T-helper 9 cell (primary cell): Measurements from ENCODE around the gene PLEKHG3.

Experiments
- DNase-seq: peaks from one replicate; pipeline ENCODE4 v3.0.0-alpha.2; 2020

PLEKHG3 gene

GRCh38 chr14:64790478-64790877, 86.3 kb downstream of the PLEKHG3 start:
- no peak for DNase-seq

- no peak for DNase-seq
Measured at GRCh38 chr14:64792231-64792630, 88.0 kb downstream of the PLEKHG3 start.

- no peak for DNase-seq
Measured at GRCh38 chr14:64792871-64793560, 88.8 kb downstream of the PLEKHG3 start.

DNA sequence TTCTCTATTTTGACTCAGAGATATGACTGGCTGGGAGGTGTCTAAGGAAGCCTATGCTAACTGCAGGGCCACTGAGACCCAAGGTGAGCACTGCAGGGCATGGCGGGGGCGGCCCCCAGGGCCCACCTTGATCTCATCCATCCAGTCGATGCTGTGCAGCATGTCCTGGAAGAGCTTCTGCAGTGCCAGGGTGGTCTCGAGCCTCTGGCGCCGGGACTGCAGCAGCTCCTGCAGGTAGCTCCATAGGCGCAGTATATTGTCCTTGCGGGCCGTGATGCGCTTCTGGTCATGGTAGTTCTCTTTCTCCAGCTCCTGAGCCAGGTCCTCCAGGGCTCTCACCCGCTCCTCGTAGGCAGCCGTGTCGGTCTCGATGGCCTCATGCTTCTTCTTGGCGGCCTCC, 91.0 kb downstream of the PLEKHG3 start:
- no peak for DNase-seq

- DNase-seq: no peak
Measured at GRCh38 chr14:64795921-64796320, 91.7 kb downstream of the PLEKHG3 start.

DNA sequence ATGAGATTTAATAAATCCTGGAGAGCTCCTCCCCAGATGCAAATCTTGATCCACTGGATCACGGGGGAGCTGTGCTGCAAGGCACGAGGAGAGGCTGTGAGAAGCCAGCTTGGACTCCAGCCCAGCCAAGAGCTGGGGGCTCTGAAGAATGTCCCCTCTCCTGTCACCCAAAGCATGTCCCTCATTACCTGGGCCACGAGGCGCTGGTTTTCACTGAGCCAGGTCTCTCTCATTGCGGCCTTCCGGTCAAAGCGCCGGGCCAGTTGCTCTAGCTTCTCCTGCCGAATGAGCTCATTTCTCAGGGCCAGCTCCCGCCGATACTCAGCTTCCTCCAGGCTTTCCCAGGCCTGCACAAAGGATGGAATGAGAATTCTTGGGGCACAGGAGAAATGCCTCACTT, 92.1 kb downstream of the PLEKHG3 start:
- no peak for DNase-seq

DNA sequence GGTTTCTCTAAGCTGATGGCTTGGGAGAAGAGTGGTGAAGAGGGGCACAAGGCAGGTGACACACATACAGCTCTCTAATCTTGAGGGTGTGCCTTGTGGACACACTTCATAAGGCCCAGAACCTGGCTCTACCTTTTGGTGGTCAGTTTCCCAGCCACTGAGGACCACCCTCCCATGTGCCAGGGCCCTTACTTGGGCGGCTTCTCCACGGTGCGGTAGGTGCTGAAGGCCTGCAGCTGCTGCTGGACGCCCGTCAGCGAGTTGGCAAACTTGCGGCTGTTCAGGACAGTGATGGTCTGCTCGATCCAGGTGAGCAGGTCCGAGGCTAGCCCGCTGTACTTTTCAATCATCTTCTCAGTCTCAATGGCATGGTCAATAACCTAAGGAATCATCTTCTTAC, 95.3 kb downstream of the PLEKHG3 start:
- no peak for DNase-seq
